HepG2 (cell line): ENCODE data around the gene RETREG2. TPM values are rescaled to one million over a fixed set of nuclear protein-coding genes. Genes with fewer than 3 reads are reported as not detected.

Source experiments
- FOXA1 ChIP-seq, 2 experiments: fragments of 450-650 bp in 1 of 2; sonication (generic) in 1 of 2; formaldehyde crosslinking in 1 of 2; IDR thresholded peaks; 2 replicates each; pipeline versions ENCODE4 v1.4.0 to v1.6.1; 2016 to 2020; ENCODE audit warnings: missing genetic modification reagents in 1 of 2
- HOXA3 ChIP-seq: sonication (generic); formaldehyde crosslinking; IDR thresholded peaks from 2 replicates; pipeline ENCODE4 v1.5.0; 2020; ENCODE audit warnings: missing genetic modification reagents
- MED8 ChIP-seq: sonication (generic); formaldehyde crosslinking; IDR thresholded peaks from 2 replicates; pipeline ENCODE4 v1.8.1; 2023; ENCODE audit warnings: mild to moderate bottlenecking, missing genetic modification reagents; ENCODE audit not compliant: insufficient replicate concordance
- PCBP1 ChIP-seq: fragments of 200-400 bp; formaldehyde crosslinking; IDR thresholded peaks from 2 replicates; pipeline ENCODE4 v1.6.1; 2017; ENCODE audit warnings: mild to moderate bottlenecking, low read depth, low read length, borderline replicate concordance
- ZNF33A ChIP-seq: sonication (generic); formaldehyde crosslinking; IDR thresholded peaks from 2 replicates; pipeline ENCODE4 v1.5.1; 2020; ENCODE audit warnings: missing genetic modification reagents, mild to moderate bottlenecking, moderate library complexity, borderline replicate concordance
- ZNF570 ChIP-seq: sonication (generic); formaldehyde crosslinking; IDR thresholded peaks from 2 replicates; pipeline ENCODE4 v1.4.0; 2020; ENCODE audit warnings: mild to moderate bottlenecking, missing genetic modification reagents, borderline replicate concordance
- polyA plus RNA-seq, 8 experiments: library from polyadenylated mRNA; depleted of rRNA in 3 of 8; stranded (reverse) in 7 of 8; unstranded in 1 of 8; fragments of >200 nt; fragmentation: Illumina TruSeq in 4 of 8; extraction: Trizol in 4 of 8; gene quantifications; 2 replicates each; pipeline versions ENCODE4 v1.2.1 to v1.2.3, GENCODE V29; 2011 to 2016; ENCODE audit warnings: low read depth in 4 of 8, missing spikeins in 1 of 8, mixed read lengths in 1 of 8; ENCODE audit not compliant: insufficient read depth in 1 of 8
- total RNA-seq, 5 experiments: library from RNA; depleted of rRNA; stranded (reverse); fragments of >200 nt; fragmentation: Illumina TruSeq; extraction: Trizol; gene quantifications; 2 replicates each; pipeline ENCODE4 v1.2.3, GENCODE V29; 2016; ENCODE audit warnings: low read depth in 1 of 5
- TF ChIP-seq, protein P1 (sequence below): sonication (generic); formaldehyde crosslinking; IDR thresholded peaks from 2 replicates; pipeline ENCODE4 v1.4.0; 2020; ENCODE audit warnings: missing genetic modification reagents, borderline replicate concordance
- TF ChIP-seq, protein P2 (sequence below): sonication (generic); formaldehyde crosslinking; IDR thresholded peaks from 2 replicates; pipeline ENCODE4 v1.5.0; 2020; ENCODE audit warnings: mild to moderate bottlenecking, low read depth, missing genetic modification reagents, borderline replicate concordance
- TF ChIP-seq, protein P3 (sequence below): sonication (generic); formaldehyde crosslinking; IDR thresholded peaks from 2 replicates; pipeline ENCODE4 v1.4.0; 2020; ENCODE audit warnings: missing genetic modification reagents
- TF ChIP-seq, protein P4 (sequence below): sonication (generic); formaldehyde crosslinking; IDR thresholded peaks from 2 replicates; pipeline ENCODE4 v1.4.0; 2020; ENCODE audit warnings: low read depth, missing genetic modification reagents
- TF ChIP-seq, protein P5 (sequence below): sonication (generic); formaldehyde crosslinking; IDR thresholded peaks from 2 replicates; pipeline ENCODE4 v1.5.0; 2020; ENCODE audit warnings: missing genetic modification reagents

The RETREG2 gene
- total and polyA plus RNA-seq, 2 of the 13 experiments (the other 11 are each of a cell fraction or from before 2014, with no cell fraction given) = 86.0 to 134 TPM

DNA sequence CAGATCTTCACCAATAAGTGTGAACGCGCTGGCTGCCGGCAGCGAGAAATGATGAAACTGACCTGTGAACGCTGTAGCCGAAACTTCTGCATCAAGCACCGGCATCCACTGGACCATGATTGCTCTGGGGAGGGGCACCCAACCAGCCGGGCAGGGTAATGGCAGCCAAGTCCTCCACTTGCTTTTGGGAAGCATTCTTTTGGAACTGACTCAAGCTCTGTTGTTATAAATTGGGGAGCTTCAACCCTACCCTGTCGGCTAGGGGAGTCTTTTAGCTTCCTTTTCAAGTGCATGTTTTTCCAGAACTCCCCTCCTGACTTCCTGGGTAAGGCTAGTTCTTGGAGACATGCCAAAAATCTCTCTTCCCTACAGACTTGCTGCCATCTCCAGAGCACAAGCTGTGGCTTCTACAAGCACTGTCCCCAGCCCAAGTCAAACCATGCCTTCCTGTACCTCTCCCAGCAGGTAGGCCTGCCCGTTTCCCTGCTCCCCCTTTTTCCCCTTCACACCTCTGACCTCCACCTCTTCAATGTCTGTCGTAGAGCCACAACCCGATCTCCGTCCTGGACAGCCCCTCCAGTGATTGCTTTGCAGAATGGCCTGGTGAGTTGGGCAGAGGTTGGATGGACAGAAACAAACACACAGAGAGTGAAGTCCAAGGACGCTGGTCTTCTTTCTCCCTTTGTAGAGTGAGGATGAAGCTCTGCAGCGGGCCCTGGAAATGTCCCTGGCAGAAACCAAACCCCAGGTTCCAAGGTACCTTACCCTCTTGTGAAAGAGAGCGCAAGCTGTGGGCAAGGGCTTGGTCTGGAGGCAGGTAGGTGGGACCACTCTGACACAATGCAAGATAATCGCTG lies 30.0 kb downstream of the RETREG2 start (continued):
- TF ChIP-seq, protein P1, sequence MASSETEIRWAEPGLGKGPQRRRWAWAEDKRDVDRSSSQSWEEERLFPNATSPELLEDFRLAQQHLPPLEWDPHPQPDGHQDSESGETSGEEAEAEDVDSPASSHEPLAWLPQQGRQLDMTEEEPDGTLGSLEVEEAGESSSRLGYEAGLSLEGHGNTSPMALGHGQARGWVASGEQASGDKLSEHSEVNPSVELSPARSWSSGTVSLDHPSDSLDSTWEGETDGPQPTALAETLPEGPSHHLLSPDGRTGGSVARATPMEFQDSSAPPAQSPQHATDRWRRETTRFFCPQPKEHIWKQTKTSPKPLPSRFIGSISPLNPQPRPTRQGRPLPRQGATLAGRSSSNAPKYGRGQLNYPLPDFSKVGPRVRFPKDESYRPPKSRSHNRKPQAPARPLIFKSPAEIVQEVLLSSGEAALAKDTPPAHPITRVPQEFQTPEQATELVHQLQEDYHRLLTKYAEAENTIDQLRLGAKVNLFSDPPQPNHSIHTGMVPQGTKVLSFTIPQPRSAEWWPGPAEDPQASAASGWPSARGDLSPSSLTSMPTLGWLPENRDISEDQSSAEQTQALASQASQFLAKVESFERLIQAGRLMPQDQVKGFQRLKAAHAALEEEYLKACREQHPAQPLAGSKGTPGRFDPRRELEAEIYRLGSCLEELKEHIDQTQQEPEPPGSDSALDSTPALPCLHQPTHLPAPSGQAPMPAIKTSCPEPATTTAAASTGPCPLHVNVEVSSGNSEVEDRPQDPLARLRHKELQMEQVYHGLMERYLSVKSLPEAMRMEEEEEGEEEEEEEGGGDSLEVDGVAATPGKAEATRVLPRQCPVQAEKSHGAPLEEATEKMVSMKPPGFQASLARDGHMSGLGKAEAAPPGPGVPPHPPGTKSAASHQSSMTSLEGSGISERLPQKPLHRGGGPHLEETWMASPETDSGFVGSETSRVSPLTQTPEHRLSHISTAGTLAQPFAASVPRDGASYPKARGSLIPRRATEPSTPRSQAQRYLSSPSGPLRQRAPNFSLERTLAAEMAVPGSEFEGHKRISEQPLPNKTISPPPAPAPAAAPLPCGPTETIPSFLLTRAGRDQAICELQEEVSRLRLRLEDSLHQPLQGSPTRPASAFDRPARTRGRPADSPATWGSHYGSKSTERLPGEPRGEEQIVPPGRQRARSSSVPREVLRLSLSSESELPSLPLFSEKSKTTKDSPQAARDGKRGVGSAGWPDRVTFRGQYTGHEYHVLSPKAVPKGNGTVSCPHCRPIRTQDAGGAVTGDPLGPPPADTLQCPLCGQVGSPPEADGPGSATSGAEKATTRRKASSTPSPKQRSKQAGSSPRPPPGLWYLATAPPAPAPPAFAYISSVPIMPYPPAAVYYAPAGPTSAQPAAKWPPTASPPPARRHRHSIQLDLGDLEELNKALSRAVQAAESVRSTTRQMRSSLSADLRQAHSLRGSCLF (CRISPR knock-in tag) = no peak
- TF ChIP-seq FOXA1 (IDR thresholded peaks at IDR 0.05) (no peak), FOXA1 (CRISPR knock-in tag; IDR thresholded peaks at IDR 0.05) (peak; percentile 52; the same call in 1 of the 2 replicates), HOXA3 (CRISPR knock-in tag) (peak; percentile 70; the same call in 1 of the 2 replicates), MED8 (no peak), PCBP1 (no peak), ZNF33A (no peak), ZNF570 (CRISPR knock-in tag) (no peak)
- TF ChIP-seq, protein P2, sequence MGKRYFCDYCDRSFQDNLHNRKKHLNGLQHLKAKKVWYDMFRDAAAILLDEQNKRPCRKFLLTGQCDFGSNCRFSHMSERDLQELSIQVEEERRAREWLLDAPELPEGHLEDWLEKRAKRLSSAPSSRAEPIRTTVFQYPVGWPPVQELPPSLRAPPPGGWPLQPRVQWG (CRISPR knock-in tag) = no peak
- TF ChIP-seq, protein P3, sequence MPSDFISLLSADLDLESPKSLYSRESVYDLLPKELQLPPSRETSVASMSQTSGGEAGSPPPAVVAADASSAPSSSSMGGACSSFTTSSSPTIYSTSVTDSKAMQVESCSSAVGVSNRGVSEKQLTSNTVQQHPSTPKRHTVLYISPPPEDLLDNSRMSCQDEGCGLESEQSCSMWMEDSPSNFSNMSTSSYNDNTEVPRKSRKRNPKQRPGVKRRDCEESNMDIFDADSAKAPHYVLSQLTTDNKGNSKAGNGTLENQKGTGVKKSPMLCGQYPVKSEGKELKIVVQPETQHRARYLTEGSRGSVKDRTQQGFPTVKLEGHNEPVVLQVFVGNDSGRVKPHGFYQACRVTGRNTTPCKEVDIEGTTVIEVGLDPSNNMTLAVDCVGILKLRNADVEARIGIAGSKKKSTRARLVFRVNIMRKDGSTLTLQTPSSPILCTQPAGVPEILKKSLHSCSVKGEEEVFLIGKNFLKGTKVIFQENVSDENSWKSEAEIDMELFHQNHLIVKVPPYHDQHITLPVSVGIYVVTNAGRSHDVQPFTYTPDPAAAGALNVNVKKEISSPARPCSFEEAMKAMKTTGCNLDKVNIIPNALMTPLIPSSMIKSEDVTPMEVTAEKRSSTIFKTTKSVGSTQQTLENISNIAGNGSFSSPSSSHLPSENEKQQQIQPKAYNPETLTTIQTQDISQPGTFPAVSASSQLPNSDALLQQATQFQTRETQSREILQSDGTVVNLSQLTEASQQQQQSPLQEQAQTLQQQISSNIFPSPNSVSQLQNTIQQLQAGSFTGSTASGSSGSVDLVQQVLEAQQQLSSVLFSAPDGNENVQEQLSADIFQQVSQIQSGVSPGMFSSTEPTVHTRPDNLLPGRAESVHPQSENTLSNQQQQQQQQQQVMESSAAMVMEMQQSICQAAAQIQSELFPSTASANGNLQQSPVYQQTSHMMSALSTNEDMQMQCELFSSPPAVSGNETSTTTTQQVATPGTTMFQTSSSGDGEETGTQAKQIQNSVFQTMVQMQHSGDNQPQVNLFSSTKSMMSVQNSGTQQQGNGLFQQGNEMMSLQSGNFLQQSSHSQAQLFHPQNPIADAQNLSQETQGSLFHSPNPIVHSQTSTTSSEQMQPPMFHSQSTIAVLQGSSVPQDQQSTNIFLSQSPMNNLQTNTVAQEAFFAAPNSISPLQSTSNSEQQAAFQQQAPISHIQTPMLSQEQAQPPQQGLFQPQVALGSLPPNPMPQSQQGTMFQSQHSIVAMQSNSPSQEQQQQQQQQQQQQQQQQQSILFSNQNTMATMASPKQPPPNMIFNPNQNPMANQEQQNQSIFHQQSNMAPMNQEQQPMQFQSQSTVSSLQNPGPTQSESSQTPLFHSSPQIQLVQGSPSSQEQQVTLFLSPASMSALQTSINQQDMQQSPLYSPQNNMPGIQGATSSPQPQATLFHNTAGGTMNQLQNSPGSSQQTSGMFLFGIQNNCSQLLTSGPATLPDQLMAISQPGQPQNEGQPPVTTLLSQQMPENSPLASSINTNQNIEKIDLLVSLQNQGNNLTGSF (CRISPR knock-in tag) = no peak
- TF ChIP-seq, protein P4, sequence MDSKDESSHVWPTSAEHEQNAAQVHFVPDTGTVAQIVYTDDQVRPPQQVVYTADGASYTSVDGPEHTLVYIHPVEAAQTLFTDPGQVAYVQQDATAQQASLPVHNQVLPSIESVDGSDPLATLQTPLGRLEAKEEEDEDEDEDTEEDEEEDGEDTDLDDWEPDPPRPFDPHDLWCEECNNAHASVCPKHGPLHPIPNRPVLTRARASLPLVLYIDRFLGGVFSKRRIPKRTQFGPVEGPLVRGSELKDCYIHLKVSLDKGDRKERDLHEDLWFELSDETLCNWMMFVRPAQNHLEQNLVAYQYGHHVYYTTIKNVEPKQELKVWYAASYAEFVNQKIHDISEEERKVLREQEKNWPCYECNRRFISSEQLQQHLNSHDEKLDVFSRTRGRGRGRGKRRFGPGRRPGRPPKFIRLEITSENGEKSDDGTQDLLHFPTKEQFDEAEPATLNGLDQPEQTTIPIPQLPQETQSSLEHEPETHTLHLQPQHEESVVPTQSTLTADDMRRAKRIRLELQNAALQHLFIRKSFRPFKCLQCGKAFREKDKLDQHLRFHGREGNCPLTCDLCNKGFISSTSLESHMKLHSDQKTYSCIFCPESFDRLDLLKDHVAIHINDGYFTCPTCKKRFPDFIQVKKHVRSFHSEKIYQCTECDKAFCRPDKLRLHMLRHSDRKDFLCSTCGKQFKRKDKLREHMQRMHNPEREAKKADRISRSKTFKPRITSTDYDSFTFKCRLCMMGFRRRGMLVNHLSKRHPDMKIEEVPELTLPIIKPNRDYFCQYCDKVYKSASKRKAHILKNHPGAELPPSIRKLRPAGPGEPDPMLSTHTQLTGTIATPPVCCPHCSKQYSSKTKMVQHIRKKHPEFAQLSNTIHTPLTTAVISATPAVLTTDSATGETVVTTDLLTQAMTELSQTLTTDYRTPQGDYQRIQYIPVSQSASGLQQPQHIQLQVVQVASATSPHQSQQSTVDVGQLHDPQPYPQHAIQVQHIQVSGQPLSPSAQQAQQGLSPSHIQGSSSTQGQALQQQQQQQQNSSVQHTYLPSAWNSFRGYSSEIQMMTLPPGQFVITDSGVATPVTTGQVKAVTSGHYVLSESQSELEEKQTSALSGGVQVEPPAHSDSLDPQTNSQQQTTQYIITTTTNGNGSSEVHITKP (CRISPR knock-in tag) = peak; percentile 94
- TF ChIP-seq, protein P5, sequence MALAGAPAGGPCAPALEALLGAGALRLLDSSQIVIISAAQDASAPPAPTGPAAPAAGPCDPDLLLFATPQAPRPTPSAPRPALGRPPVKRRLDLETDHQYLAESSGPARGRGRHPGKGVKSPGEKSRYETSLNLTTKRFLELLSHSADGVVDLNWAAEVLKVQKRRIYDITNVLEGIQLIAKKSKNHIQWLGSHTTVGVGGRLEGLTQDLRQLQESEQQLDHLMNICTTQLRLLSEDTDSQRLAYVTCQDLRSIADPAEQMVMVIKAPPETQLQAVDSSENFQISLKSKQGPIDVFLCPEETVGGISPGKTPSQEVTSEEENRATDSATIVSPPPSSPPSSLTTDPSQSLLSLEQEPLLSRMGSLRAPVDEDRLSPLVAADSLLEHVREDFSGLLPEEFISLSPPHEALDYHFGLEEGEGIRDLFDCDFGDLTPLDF (CRISPR knock-in tag) = no peak
